Activated CD4-positive, alpha-beta T cell treated with anti-CD3 and anti-CD28 coated beads for 24 hours (primary cell): ENCODE data around the gene TCF7L1.
"Not testable (repeated sequence)": the region's sequence is repeated elsewhere in the genome, so short reads cannot be mapped to it uniquely, and the experiment has no call there.

Experiments used
- DNase-seq, 2 donors: peaks; one replicate each; pipeline ENCODE4 v3.0.0-alpha.2; 2020; ENCODE audit warnings: low read depth in 2 of 2

Gene TCF7L1

GRCh38 chr2:85277416-85278158 is 144.4 kb downstream of the TCF7L1 start:
- no peak for DNase-seq

GRCh38 chr2:85278361-85278760 is 145.2 kb downstream of the TCF7L1 start:
- no peak for DNase-seq

GRCh38 chr2:85281553-85281952 is 148.4 kb downstream of the TCF7L1 start:
- no peak for DNase-seq

- no peak for DNase-seq
Observed at GRCh38 chr2:85282914-85283313, 149.7 kb downstream of the TCF7L1 start.

- no peak for DNase-seq
Observed at GRCh38 chr2:85283641-85284040, 150.4 kb downstream of the TCF7L1 start.

DNA sequence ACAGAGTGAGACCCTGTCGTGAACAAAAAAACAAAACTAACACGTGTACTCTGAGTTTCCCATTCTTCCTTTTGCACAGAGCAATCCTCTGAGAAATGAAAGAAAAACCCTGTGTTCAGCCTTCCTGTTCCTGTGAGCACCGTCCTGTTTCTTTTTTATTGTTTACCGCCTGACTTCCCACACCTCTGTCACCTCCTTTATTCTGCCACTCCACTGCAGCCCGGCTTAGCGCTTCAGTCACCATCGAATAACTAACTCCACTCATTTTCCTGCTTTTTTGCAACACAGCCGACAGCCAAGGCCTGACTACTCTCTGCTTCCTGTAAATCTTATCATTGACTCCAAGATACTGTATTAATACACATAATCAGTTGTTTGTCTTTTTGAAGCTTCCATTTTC is 153.7 kb downstream of the TCF7L1 start:
- no peak for DNase-seq

GRCh38 chr2:85287721-85288120 is 154.5 kb downstream of the TCF7L1 start:
- DNase-seq: no peak

GRCh38 chr2:85288244-85288725 is 155.1 kb downstream of the TCF7L1 start:
- DNase-seq: no peak

DNA sequence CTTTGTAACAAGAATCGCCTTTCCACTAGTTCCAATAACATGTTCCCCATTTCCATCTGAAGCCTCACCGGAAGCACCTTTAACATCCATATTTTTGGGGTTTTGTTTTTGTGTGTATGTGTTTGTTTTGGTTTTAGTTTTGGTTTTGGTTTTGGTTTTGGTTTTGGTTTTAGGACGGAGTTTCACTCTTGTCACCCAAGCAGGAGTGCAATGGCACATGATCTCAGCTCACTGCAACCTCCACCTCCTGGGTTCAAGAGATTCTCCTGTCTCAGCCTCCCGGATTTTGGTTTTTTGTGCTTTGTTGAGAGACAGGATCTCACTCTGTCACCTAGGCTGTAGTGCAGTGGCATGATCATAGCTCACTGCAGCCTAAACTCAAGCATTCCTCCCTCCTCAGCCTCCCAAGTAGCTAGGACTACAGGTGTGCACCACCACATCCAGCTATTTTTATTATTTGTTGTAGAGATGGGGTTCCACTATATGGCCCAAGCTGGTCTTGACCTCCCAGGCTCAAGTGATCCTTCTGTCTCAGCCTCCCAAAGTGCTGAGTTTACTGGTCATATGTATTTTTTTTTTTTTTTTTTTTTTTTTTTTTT is 158.3 kb downstream of the TCF7L1 start:
- DNase-seq: no peak

- no peak for DNase-seq
Observed at GRCh38 chr2:85302121-85302520, 168.9 kb downstream of the TCF7L1 start.

DNA sequence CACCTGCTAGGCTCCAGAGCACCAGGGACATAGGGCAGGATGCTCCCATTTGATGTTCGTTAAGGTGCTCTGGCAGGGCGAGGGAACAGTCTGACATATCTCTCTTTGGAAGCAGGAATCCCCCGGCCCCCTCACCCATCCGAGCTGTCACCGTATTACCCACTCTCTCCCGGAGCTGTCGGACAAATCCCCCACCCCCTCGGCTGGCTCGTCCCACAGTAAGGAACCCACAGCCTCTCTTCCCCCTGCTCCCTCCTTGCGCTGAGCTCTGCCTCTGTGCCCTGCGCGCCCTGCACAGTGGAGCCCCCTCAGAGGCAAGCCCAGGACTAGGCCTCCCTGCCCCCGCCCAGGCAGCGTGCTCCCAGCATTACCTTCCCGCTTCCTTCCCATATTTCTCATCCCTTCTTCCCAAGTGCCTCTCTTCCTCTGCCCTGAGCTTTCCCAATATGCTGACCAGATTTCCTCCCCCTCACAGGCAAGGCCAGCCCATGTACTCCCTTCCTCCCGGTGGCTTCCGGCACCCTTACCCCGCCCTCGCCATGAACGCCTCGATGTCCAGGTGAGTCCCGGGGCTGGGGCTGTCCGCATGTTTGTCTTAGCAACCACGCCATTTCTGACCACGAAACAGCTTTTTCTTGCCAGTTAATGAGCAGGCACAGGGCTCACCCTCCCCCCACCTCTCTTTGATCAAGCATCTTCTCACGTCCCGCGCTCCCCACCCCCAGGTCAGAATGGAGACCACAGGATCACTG is 170.8 kb downstream of the TCF7L1 start:
- no peak for DNase-seq

- DNase-seq: no peak
Observed at GRCh38 chr2:85307527-85307897, 174.3 kb downstream of the TCF7L1 start.

DNA sequence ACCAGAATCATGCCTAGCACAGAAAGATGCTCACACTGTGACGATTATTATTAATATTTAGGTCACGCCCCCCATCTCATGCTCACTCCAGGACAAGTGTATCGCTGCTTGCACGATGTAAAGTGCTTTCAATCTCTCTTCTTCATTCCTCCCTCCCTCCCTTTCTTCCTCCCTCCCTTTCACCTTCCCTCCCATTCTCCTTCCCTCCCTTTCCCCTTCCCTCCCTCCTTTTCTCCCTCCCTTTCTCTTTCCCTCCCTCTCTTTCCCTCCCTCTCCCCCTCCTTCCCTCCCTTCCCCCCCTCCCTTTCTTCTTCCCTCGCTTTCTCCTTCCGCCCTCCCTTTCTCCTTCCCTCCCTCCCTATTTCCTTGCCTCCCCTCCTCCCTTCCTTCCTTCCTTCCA is 175.0 kb downstream of the TCF7L1 start:
- no peak for DNase-seq

- DNase-seq: no peak
Observed at GRCh38 chr2:85308896-85309555, 175.8 kb downstream of the TCF7L1 start.

DNA sequence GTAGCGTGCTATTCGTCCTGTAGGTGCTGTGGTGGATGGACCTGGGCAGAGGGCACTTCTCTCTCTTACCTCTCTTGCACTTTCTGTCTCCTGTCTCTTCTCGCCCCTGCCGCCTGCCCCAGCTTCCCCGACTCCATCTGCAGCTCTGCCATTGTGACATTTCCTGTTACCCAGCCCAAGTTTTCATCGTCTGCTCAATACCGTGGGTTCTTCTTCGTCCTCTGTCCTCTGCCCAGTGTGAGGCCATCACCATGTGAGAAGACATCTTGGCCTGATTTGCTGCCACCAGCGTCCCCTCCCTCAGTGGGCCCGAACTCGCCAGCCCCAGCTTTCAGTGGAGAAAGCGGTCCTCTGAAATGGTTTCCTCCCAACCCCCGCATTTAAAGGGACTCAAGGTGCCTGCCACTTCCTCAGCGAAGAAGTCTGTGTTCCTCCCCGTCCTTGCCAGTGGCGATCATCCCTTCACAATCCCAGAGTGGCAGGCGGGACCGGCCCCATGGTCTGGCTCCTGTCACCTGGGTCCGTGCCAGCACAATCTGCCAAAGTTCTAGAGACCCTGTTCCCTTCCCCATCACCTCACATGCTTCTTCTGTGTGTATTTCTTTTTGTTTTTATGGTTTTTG is 176.6 kb downstream of the TCF7L1 start:
- no peak for DNase-seq

DNA sequence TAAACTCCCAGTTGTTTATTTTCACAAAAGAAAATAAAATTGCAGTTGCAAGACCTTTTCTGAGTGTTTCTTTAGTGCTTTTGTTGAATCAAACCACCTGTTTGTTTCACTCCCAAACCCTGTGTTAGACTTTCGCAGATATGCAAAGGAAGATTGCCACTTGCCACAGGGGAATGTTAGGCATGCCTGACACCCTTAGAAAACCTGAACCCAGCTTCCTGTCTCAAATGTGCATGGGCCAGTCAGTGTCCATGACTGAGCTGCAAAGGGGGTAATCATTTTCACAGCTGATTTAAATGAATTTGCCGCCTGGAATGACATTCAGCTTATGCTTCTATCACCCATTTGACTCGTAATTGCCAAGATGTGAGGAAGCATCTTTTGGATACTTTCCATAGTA is 177.1 kb downstream of the TCF7L1 start:
- no peak for DNase-seq

DNA sequence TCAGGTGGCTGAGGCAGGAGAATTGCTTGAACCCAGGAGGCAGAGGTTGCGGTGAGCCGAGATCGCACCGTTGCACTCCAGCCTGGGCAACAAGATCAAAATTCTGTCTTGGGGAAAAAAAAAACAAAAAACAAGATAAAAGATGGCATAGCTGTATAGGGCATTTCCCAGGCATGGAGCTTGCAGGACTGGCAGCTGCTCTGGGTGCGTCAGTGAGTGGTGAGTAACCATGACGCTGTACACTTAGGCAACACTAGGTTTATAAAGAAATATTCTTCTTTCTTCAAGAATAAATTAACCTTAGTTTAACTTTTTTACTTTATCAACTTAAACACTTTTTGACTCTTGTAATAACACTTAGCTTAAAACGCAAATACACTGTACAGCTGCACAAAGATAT is 179.2 kb downstream of the TCF7L1 start:
- no peak for DNase-seq

DNA sequence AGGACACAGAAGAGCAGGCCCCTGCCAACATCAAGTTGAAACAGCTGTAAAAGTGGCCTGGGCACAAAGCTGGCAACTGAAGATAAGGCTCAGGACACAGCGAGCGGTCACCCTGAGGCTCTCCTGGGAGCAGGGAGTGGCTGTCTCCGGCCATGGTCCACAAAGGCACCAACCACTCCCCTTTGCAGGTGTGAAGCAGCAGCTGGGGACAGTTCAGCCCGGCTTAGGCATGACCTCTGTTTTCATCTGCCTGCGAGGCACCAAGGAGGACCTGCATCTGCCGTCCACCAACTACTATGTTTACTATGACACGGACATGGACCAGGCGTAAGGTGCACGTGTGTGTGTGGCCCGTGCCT is 181.7 kb downstream of the TCF7L1 start:
- DNase-seq: no peak

- DNase-seq: not testable (repeated sequence)
Observed at GRCh38 chr2:85315921-85316320, 182.7 kb downstream of the TCF7L1 start.

- no peak for DNase-seq
Observed at GRCh38 chr2:85318222-85319074, 185.3 kb downstream of the TCF7L1 start.

GRCh38 chr2:85319796-85320195 is 186.6 kb downstream of the TCF7L1 start:
- no peak for DNase-seq
